GM23338 (cell line): ENCODE data around the gene TNNC1. TPM values are rescaled to one million over a fixed set of nuclear protein-coding genes. Genes with fewer than 3 reads are reported as not detected.

ENCODE experiments used
- ATAC-seq: fragments of 200-7000 bp; cut with Tn5 transposase; 3 replicates; pipeline ENCODE4 v1.9.1; 2020
- DNase-seq: peaks from one replicate; pipeline ENCODE4 v3.0.0-alpha.2; 2015; ENCODE audit warnings: low spot score
- H2AFZ ChIP-seq: fragments of 200-600 bp; sonication (generic); 2 replicates; pipeline ENCODE4 v1.8.0; 2016; ENCODE audit warnings: antibody characterized with exemption, mild to moderate bottlenecking, moderate library complexity
- H3F3A ChIP-seq: fragments of 200-600 bp; sonication (generic); replicated peaks from 2 replicates; pipeline ENCODE4 v1.8.0; 2017; ENCODE audit warnings: antibody characterized with exemption, mixed run types, low read depth
- H3K27ac ChIP-seq: fragments of 200-600 bp; sonication (generic); 2 replicates; pipeline ENCODE4 v1.6.1; 2016; ENCODE audit warnings: low read depth
- H3K27me3 ChIP-seq: fragments of 200-600 bp; sonication (generic); 2 replicates; pipeline ENCODE4 v1.8.0; 2016; ENCODE audit warnings: mild to moderate bottlenecking, mixed run types, moderate library complexity; ENCODE audit not compliant: insufficient read depth
- H3K36me3 ChIP-seq: fragments of 200-600 bp; sonication (generic); 2 replicates; pipeline ENCODE4 v1.8.0; 2016; ENCODE audit warnings: mild to moderate bottlenecking; ENCODE audit not compliant: insufficient read depth
- H3K4me1 ChIP-seq: fragments of 200-600 bp; sonication (generic); 2 replicates; pipeline ENCODE4 v1.8.0; 2016; ENCODE audit warnings: mild to moderate bottlenecking, moderate library complexity; ENCODE audit not compliant: insufficient read depth
- H3K4me2 ChIP-seq: fragments of 200-600 bp; sonication (generic); 2 replicates; pipeline ENCODE4 v1.7.1; 2017; ENCODE audit warnings: mixed run types
- H3K4me3 ChIP-seq: fragments of 200-600 bp; sonication (generic); 2 replicates; pipeline ENCODE4 v1.6.1; 2016; ENCODE audit warnings: mixed run types
- H3K79me2 ChIP-seq: fragments of 200-600 bp; sonication (generic); replicated peaks from 2 replicates; pipeline ENCODE4 v1.8.0; 2017; ENCODE audit warnings: mild to moderate bottlenecking; ENCODE audit not compliant: insufficient read depth
- H3K9me2 ChIP-seq: fragments of 200-600 bp; sonication (generic); 2 replicates; pipeline ENCODE4 v1.8.0; 2017; ENCODE audit not compliant: insufficient read depth
- H4K20me1 ChIP-seq: fragments of 200-600 bp; sonication (generic); replicated peaks from 2 replicates; pipeline ENCODE4 v1.8.0; 2017; ENCODE audit warnings: mild to moderate bottlenecking; ENCODE audit not compliant: insufficient read depth
- H3K27ac Mint-ChIP-seq: 2 replicates; pipeline ENCODE4 v1.8.0; 2020; ENCODE audit warnings: inconsistent platforms, mild to moderate bottlenecking, moderate library complexity, mixed read lengths
- H3K27me3 Mint-ChIP-seq: 3 replicates; pipeline ENCODE4 v1.8.0; 2022; ENCODE audit warnings: low read depth, mild to moderate bottlenecking, moderate library complexity, mixed read lengths, inconsistent platforms; ENCODE audit not compliant: insufficient read depth, poor library complexity
- H3K36me3 Mint-ChIP-seq: 3 replicates; pipeline ENCODE4 v1.8.0; 2021; ENCODE audit warnings: low read depth, mild to moderate bottlenecking, inconsistent platforms, moderate library complexity, mixed read lengths
- H3K4me1 Mint-ChIP-seq: 3 replicates; pipeline ENCODE4 v1.8.0; 2020; ENCODE audit warnings: mild to moderate bottlenecking, inconsistent platforms, mixed read lengths
- H3K4me3 Mint-ChIP-seq: 3 replicates; pipeline ENCODE4 v1.8.0; 2021; ENCODE audit warnings: moderate library complexity, mild to moderate bottlenecking, inconsistent platforms, mixed read lengths
- H3K9me3 Mint-ChIP-seq: 3 replicates; pipeline ENCODE4 v1.8.0; 2020; ENCODE audit warnings: moderate library complexity, mild to moderate bottlenecking, inconsistent platforms, mixed read lengths
- CREB1 ChIP-seq: fragments of 250-450 bp; sonication (Bioruptor Pico); IDR thresholded peaks from 2 replicates; pipeline ENCODE4 v1.5.0; 2020; ENCODE audit warnings: low read depth, mild to moderate bottlenecking, moderate library complexity
- ETS1 ChIP-seq: IDR thresholded peaks from 2 replicates; pipeline ENCODE4 v1.6.1; 2016; ENCODE audit warnings: antibody characterized with exemption
- EZH2 ChIP-seq: fragments of 200-600 bp; sonication (generic); IDR thresholded peaks from one replicate; pipeline ENCODE4 v1.8.0; 2017; ENCODE audit warnings: antibody characterized with exemption, mild to moderate bottlenecking, low read depth; ENCODE audit not compliant: unreplicated experiment
- EZH2phosphoT487 ChIP-seq: fragments of 200-600 bp; sonication (generic); IDR thresholded peaks from one replicate; pipeline ENCODE4 v1.8.1; 2018; ENCODE audit warnings: antibody characterized with exemption; ENCODE audit not compliant: unreplicated experiment
- JUNB ChIP-seq: IDR thresholded peaks from one replicate; pipeline ENCODE4 v1.6.1; 2016; ENCODE audit warnings: antibody characterized with exemption; ENCODE audit not compliant: unreplicated experiment
- NANOG ChIP-seq: IDR thresholded peaks from 2 replicates; pipeline ENCODE4 v1.6.1; 2016; ENCODE audit warnings: antibody characterized with exemption, borderline replicate concordance
- POLR2AphosphoS5 ChIP-seq: IDR thresholded peaks from 2 replicates; pipeline ENCODE4 v1.6.1; 2016; ENCODE audit warnings: antibody characterized with exemption, low read depth
- STAT1 ChIP-seq: IDR thresholded peaks from one replicate; pipeline ENCODE4 v1.6.1; 2016; ENCODE audit warnings: antibody characterized with exemption; ENCODE audit not compliant: unreplicated experiment
- ZNF114 ChIP-seq: fragments of 250-450 bp; sonication (Bioruptor Pico); IDR thresholded peaks from 2 replicates; pipeline ENCODE4 v1.5.0; 2020; ENCODE audit warnings: mild to moderate bottlenecking, moderate library complexity
- ZNF331 ChIP-seq: fragments of 250-450 bp; sonication (Bioruptor Pico); IDR thresholded peaks from 2 replicates; pipeline ENCODE4 v1.5.0; 2020; ENCODE audit warnings: low read depth, mild to moderate bottlenecking, moderate library complexity
- ZNF462 ChIP-seq: fragments of 250-450 bp; sonication (Bioruptor Pico); IDR thresholded peaks from 2 replicates; pipeline ENCODE4 v1.5.0; 2020; ENCODE audit warnings: mild to moderate bottlenecking, moderate library complexity
- polyA plus RNA-seq: library from polyadenylated mRNA; unstranded; fragments of >200 nt; fragmentation: Nextera tagmentation; extraction: Ambion mirVana; gene quantifications from 2 replicates; pipeline ENCODE4 v1.2.1, GENCODE V29; 2016
- total RNA-seq: library from RNA; depleted of rRNA; stranded (reverse); fragments of >200 nt; shearing (Covaris generic); gene quantifications from 2 replicates; pipeline ENCODE4 v1.2.3, GENCODE V29; 2014
- TF ChIP-seq, protein P1 (sequence below): IDR thresholded peaks from one replicate; pipeline ENCODE4 v1.6.1; 2018; ENCODE audit warnings: antibody characterized with exemption; ENCODE audit not compliant: unreplicated experiment
- TF ChIP-seq, protein P2 (sequence below), 2 experiments: fragments of 200-600 bp in 1 of 2; sonication (generic) in 1 of 2; conservative IDR thresholded peaks; 2 replicates each; pipeline versions ENCODE4 v1.5.1 to v1.6.1; 2016 to 2017; ENCODE audit warnings: antibody characterized with exemption in 2 of 2, low read depth in 2 of 2, mild to moderate bottlenecking in 2 of 2, moderate library complexity in 1 of 2

TNNC1 gene
- total and polyA plus RNA-seq, 2 experiments from 2014 or later, result 6.5 to 6.9 TPM

GRCh38 chr3:52452570-52453221 is 1.1 kb downstream of the TNNC1 start:
- Mint-ChIP-seq H3K4me1 (peaks cover 36% of the 10 kb centered on the region), H3K27ac (no peak overlapping the region), H3K9me3 (no peaks in the 10 kb centered on the region; the same call in 2 of the 3 replicates), H3K36me3 (peaks cover 7% of the 10 kb centered on the region), H3K4me3 (no peak overlapping the region), H3K27me3 (peaks cover 15% of the 10 kb centered on the region)
- no peak for DNase-seq
- H3K4me2 ChIP-seq, result no peak overlapping the region
- 0 out of 2 replicates have a peak, but pooled peaks cover 8% of the 10 kb centered on the region for H3K36me3 ChIP-seq
- H3K27ac ChIP-seq, result no peak overlapping the region
- no peak for ATAC-seq
- TF ChIP-seq STAT1 (no peak), EZH2phosphoT487 (no peak), ZNF331 (CRISPR knock-in tag) (no peak), EZH2 (no peak), ETS1 (no peak), ZNF114 (CRISPR knock-in tag) (no peak), CREB1 (no peak), ZNF462 (CRISPR knock-in tag) (no peak), POLR2AphosphoS5 (no peak), JUNB (no peak), NANOG (no peak)
- TF ChIP-seq, protein P1, sequence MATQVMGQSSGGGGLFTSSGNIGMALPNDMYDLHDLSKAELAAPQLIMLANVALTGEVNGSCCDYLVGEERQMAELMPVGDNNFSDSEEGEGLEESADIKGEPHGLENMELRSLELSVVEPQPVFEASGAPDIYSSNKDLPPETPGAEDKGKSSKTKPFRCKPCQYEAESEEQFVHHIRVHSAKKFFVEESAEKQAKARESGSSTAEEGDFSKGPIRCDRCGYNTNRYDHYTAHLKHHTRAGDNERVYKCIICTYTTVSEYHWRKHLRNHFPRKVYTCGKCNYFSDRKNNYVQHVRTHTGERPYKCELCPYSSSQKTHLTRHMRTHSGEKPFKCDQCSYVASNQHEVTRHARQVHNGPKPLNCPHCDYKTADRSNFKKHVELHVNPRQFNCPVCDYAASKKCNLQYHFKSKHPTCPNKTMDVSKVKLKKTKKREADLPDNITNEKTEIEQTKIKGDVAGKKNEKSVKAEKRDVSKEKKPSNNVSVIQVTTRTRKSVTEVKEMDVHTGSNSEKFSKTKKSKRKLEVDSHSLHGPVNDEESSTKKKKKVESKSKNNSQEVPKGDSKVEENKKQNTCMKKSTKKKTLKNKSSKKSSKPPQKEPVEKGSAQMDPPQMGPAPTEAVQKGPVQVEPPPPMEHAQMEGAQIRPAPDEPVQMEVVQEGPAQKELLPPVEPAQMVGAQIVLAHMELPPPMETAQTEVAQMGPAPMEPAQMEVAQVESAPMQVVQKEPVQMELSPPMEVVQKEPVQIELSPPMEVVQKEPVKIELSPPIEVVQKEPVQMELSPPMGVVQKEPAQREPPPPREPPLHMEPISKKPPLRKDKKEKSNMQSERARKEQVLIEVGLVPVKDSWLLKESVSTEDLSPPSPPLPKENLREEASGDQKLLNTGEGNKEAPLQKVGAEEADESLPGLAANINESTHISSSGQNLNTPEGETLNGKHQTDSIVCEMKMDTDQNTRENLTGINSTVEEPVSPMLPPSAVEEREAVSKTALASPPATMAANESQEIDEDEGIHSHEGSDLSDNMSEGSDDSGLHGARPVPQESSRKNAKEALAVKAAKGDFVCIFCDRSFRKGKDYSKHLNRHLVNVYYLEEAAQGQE, result no peak
- TF ChIP-seq, protein P2, sequence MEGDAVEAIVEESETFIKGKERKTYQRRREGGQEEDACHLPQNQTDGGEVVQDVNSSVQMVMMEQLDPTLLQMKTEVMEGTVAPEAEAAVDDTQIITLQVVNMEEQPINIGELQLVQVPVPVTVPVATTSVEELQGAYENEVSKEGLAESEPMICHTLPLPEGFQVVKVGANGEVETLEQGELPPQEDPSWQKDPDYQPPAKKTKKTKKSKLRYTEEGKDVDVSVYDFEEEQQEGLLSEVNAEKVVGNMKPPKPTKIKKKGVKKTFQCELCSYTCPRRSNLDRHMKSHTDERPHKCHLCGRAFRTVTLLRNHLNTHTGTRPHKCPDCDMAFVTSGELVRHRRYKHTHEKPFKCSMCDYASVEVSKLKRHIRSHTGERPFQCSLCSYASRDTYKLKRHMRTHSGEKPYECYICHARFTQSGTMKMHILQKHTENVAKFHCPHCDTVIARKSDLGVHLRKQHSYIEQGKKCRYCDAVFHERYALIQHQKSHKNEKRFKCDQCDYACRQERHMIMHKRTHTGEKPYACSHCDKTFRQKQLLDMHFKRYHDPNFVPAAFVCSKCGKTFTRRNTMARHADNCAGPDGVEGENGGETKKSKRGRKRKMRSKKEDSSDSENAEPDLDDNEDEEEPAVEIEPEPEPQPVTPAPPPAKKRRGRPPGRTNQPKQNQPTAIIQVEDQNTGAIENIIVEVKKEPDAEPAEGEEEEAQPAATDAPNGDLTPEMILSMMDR (conservative IDR thresholded peaks at IDR 0.05; ENCODE audit: low read depth in 2 of 2), result no peak
- peaks cover 21% of the 10 kb centered on the region for H3K79me2 ChIP-seq
- H4K20me1 ChIP-seq, result peaks cover 9% of the 10 kb centered on the region
- no peaks in the 10 kb centered on the region for H3F3A ChIP-seq
- no peak overlapping the region for H2AFZ ChIP-seq
- peaks cover 26% of the 10 kb centered on the region for H3K4me1 ChIP-seq
- no peak overlapping the region for H3K4me3 ChIP-seq
- no peaks in the 10 kb centered on the region for H3K27me3 ChIP-seq
- H3K9me2 ChIP-seq, result no peaks in the 10 kb centered on the region
